Upper lobe of left lung (tissue), 6 donors: ENCODE data around the gene TPGS1. TPM values are rescaled to one million over a fixed set of nuclear protein-coding genes. Genes with fewer than 3 reads are reported as not detected.

Experiments
- ATAC-seq, 2 donors: fragments of 200-7000 bp; cut with Tn5 transposase; one replicate each; pipeline ENCODE4 v1.9.1; 2022; ENCODE audit warnings: mild to moderate bottlenecking in 2 of 2, moderate library complexity in 2 of 2; ENCODE audit not compliant: low FRiP score in 2 of 2
- DNase-seq, 2 donors: peaks; one replicate each; pipeline ENCODE4 v3.0.0-alpha.2; 2019 to 2020
- H3K27ac ChIP-seq, 4 donors: fragments of 200-600 bp; sonication (generic); one replicate each; pipeline ENCODE4 v1.5.1; 2016 to 2019
- H3K27me3 ChIP-seq, 4 donors: fragments of 200-600 bp; sonication (generic); one replicate each; pipeline ENCODE4 v1.5.1; 2017 to 2019
- H3K36me3 ChIP-seq, 4 donors: fragments of 200-600 bp; sonication (generic); one replicate each; pipeline ENCODE4 v1.5.1; 2016 to 2019
- H3K4me1 ChIP-seq, 4 donors: fragments of 200-600 bp; sonication (generic); one replicate each; pipeline ENCODE4 v1.5.1; 2018 to 2019
- H3K4me3 ChIP-seq, 4 donors: fragments of 200-600 bp; sonication (generic); one replicate each; pipeline ENCODE4 v1.5.1; 2017 to 2019; ENCODE audit warnings: mild to moderate bottlenecking in 2 of 4, moderate library complexity in 1 of 4
- H3K9me3 ChIP-seq, 4 donors: fragments of 200-600 bp; sonication (generic); one replicate each; pipeline ENCODE4 v1.5.1; 2018 to 2019
- CTCF ChIP-seq, 6 experiments: fragments of 450-650 bp in 4 of 6; fragments of 200-600 bp in 2 of 6; sonication (generic) in 2 of 6; IDR thresholded peaks; one replicate each; pipeline ENCODE4 v1.5.1; 2016 to 2019; ENCODE audit warnings: antibody characterized with exemption in 6 of 6
- EP300 ChIP-seq, 4 donors: sonication (generic); formaldehyde crosslinking; IDR thresholded peaks; one replicate each; pipeline ENCODE4 v1.5.1; 2017; ENCODE audit warnings: antibody characterized with exemption in 4 of 4, control low read depth in 2 of 4
- POLR2A ChIP-seq, 4 donors: fragments of 450-650 bp; IDR thresholded peaks; one replicate each; pipeline ENCODE4 v1.5.1; 2016 to 2017; ENCODE audit warnings: antibody characterized with exemption in 4 of 4, mild to moderate bottlenecking in 2 of 4
- POLR2AphosphoS5 ChIP-seq, 2 donors: sonication (generic); formaldehyde crosslinking; IDR thresholded peaks; one replicate each; pipeline ENCODE4 v1.5.1; 2017; ENCODE audit warnings: antibody characterized with exemption in 2 of 2
- WGBS, 2 donors: methylation state at CpG; one replicate each; pipeline ENCODE4 v1.1.5; 2017 to 2018; 5-methylcytosine and 5-hydroxymethylcytosine counted together
- total RNA-seq, 6 donors: library from RNA; depleted of rRNA in 4 of 6; stranded (reverse); fragments of >200 nt in 4 of 6; gene quantifications; one replicate each; pipeline versions ENCODE4 v1.1.0 to v1.2.1, GENCODE V29; 2016 to 2021
- donor health status: DM: no; HTN: no; CAD: no; lungs with moderate emphysema.
- donor health status: DM: no; HTN: yes; CAD: no; lungs with severe emphysema.

TPGS1 gene
- total RNA-seq, 6 donors from 2014 or later: 30.9 to 67.1 (median 40.1) TPM

GRCh38 chr19:519449-519865 is 12.2 kb downstream of the TPGS1 start:
- Histone ChIP-seq H3K4me1 (peaks cover 0 to 9% (median 0%) of the 10 kb centered on the region in 4 donors), H3K27ac (no peak overlapping the region), H3K36me3 (peaks cover 0 to 7% (median 3%) of the 10 kb centered on the region in 4 donors), H3K27me3 (no peaks in the 10 kb centered on the region), H3K9me3 (no peaks in the 10 kb centered on the region), H3K4me3 (no peak overlapping the region)
- WGBS, 2 donors: 93 to 95% methylated on average over 32 to 37 of the region's 45 CpGs
- ATAC-seq: no peak
- TF ChIP-seq POLR2A (IDR thresholded peaks at IDR 0.05) (no peak), CTCF (IDR thresholded peaks at IDR 0.05) (no peak), POLR2AphosphoS5 (IDR thresholded peaks at IDR 0.05) (no peak), EP300 (IDR thresholded peaks at IDR 0.05) (no peak)
- peak in 1 of 2 donors; percentile 83 for DNase-seq

- Histone ChIP-seq H3K27ac (no peak overlapping the region), H3K36me3 (peaks cover 0 to 7% (median 3%) of the 10 kb centered on the region in 4 donors), H3K4me1 (peaks cover 0 to 9% (median 0%) of the 10 kb centered on the region in 4 donors), H3K4me3 (no peak overlapping the region), H3K27me3 (no peaks in the 10 kb centered on the region), H3K9me3 (no peaks in the 10 kb centered on the region)
- no peak for TF ChIP-seq EP300 (IDR thresholded peaks at IDR 0.05)
- TF ChIP-seq CTCF (IDR thresholded peaks at IDR 0.05): no peak
- no peak for TF ChIP-seq POLR2A (IDR thresholded peaks at IDR 0.05)
- TF ChIP-seq POLR2AphosphoS5 (IDR thresholded peaks at IDR 0.05): no peak
- ATAC-seq (no peak), DNase-seq (peak in 1 of 2 donors; percentile 61)
- 96 to 97% methylated on average over 5 to 11 of the region's 12 CpGs for WGBS, 2 donors
These were observed 15.4 kb downstream of the TPGS1 start for GRCh38 chr19:522726-523125.

GRCh38 chr19:524062-524674 is 16.9 kb downstream of the TPGS1 start:
- Histone ChIP-seq H3K4me3 (peak overlapping the region in 1 of 4 donors; percentile 2), H3K27me3 (no peaks in the 10 kb centered on the region), H3K4me1 (peaks cover 0 to 3% (median 0%) of the 10 kb centered on the region in 4 donors), H3K36me3 (peaks cover 0 to 7% (median 3%) of the 10 kb centered on the region in 4 donors), H3K27ac (no peak overlapping the region), H3K9me3 (no peaks in the 10 kb centered on the region)
- ATAC-seq: peak in 1 of 2 donors; percentile 40
- peak in 1 of 2 donors; percentile 73 for DNase-seq
- TF ChIP-seq POLR2A (IDR thresholded peaks at IDR 0.05) (no peak), EP300 (IDR thresholded peaks at IDR 0.05) (no peak), CTCF (IDR thresholded peaks at IDR 0.05) (no peak), POLR2AphosphoS5 (IDR thresholded peaks at IDR 0.05) (no peak)
- 60 to 70% methylated on average over 21 to 27 of the region's 29 CpGs for WGBS, 2 donors

GRCh38 chr19:525029-525428 is 17.7 kb downstream of the TPGS1 start:
- WGBS, 2 donors: 67 to 82% methylated on average over 3 to 13 of the region's 18 CpGs
- Histone ChIP-seq H3K27me3 (no peaks in the 10 kb centered on the region), H3K4me3 (no peak overlapping the region), H3K27ac (no peak overlapping the region), H3K4me1 (no peaks in the 10 kb centered on the region), H3K36me3 (peaks cover 0 to under 1% (median 0%) of the 10 kb centered on the region in 4 donors), H3K9me3 (no peaks in the 10 kb centered on the region)
- TF ChIP-seq CTCF (IDR thresholded peaks at IDR 0.05): no peak
- no peak for TF ChIP-seq POLR2A (IDR thresholded peaks at IDR 0.05)
- no peak for TF ChIP-seq EP300 (IDR thresholded peaks at IDR 0.05)
- ATAC-seq (no peak), DNase-seq (peak in 1 of 2 donors; percentile 77)
